ENCODE results near the gene ATP2B3. TPM values are rescaled to one million over a fixed set of nuclear protein-coding genes. Genes with fewer than 3 reads are reported as not detected.

Gene ATP2B3
- total RNA-seq, 1 donor from 2014 or later, result not detected

DNA sequence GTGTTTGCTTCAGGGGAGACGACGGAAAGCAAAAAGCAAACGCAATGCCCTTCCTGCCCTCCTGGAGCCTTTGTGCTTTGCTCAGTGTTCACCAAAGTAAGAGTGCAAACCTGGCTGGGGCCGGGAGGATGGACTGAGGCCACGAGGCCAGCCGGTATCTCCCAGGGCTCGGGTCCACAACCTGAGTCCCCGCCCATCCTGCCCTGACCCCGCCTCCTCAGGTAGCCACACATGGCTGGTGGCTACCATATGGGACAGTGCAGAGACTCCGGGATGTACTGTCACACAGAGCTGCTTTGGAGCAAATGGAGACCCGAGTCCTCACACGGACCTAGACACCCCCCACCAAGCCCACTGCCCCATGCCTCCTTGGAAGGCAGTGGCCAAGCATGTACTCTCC, 4.8 kb downstream of the ATP2B3 start:
- Mint-ChIP-seq H3K4me1 (no peaks in the 10 kb centered on the region), H3K9me3 (no peaks in the 10 kb centered on the region), H3K27ac (no peak overlapping the region), H3K4me3 (no peak overlapping the region), H3K36me3 (ENCODE audit: low read depth) (no peaks in the 10 kb centered on the region), H3K27me3 (peaks cover 11% of the 10 kb centered on the region)
- intact Hi-C loops (cut with micrococcal nuclease), result no loop called here
- no peak for DNase-seq

- H3K27me3 Mint-ChIP-seq, result peaks cover 10% of the 10 kb centered on the region
- no peaks in the 10 kb centered on the region for H3K4me1 Mint-ChIP-seq
- DNase-seq, result no peak
- H3K27ac Mint-ChIP-seq, result no peak overlapping the region
- no peaks in the 10 kb centered on the region for H3K9me3 Mint-ChIP-seq
- intact Hi-C loops (cut with micrococcal nuclease), result no loop called here
- H3K36me3 Mint-ChIP-seq (ENCODE audit: low read depth), result no peaks in the 10 kb centered on the region
- H3K4me3 Mint-ChIP-seq, result no peak overlapping the region
Observed at GRCh38 chrX:153523269-153523668, 5.8 kb downstream of the ATP2B3 start.

- no peaks in the 10 kb centered on the region for H3K9me3 Mint-ChIP-seq
- intact Hi-C loops (cut with micrococcal nuclease), result no loop called here
- no peaks in the 10 kb centered on the region for H3K4me1 Mint-ChIP-seq
- no peak overlapping the region for H3K27ac Mint-ChIP-seq
- no peak overlapping the region for H3K4me3 Mint-ChIP-seq
- peaks cover 3% of the 10 kb centered on the region for H3K27me3 Mint-ChIP-seq
- DNase-seq, result no peak
- no peaks in the 10 kb centered on the region for H3K36me3 Mint-ChIP-seq (ENCODE audit: low read depth)
Observed at GRCh38 chrX:153524234-153524633, 6.8 kb downstream of the ATP2B3 start.

- peaks cover 2% of the 10 kb centered on the region for H3K27me3 Mint-ChIP-seq
- no peak for DNase-seq
- no peaks in the 10 kb centered on the region for H3K36me3 Mint-ChIP-seq (ENCODE audit: low read depth)
- intact Hi-C loops (cut with micrococcal nuclease), result no loop called here
- H3K4me1 Mint-ChIP-seq, result no peaks in the 10 kb centered on the region
- no peak overlapping the region for H3K27ac Mint-ChIP-seq
- no peaks in the 10 kb centered on the region for H3K9me3 Mint-ChIP-seq
- H3K4me3 Mint-ChIP-seq, result no peak overlapping the region
Observed at GRCh38 chrX:153525451-153525850, 8.0 kb downstream of the ATP2B3 start.

- intact Hi-C loops (cut with micrococcal nuclease), result no loop called here
- no peak overlapping the region for H3K27ac Mint-ChIP-seq
- no peak for DNase-seq
- H3K4me1 Mint-ChIP-seq, result no peaks in the 10 kb centered on the region
- H3K4me3 Mint-ChIP-seq, result no peak overlapping the region
- no peaks in the 10 kb centered on the region for H3K36me3 Mint-ChIP-seq (ENCODE audit: low read depth)
- no peaks in the 10 kb centered on the region for H3K9me3 Mint-ChIP-seq
- H3K27me3 Mint-ChIP-seq, result peaks cover 2% of the 10 kb centered on the region
Observed at GRCh38 chrX:153526042-153526441, 8.6 kb downstream of the ATP2B3 start.

DNA sequence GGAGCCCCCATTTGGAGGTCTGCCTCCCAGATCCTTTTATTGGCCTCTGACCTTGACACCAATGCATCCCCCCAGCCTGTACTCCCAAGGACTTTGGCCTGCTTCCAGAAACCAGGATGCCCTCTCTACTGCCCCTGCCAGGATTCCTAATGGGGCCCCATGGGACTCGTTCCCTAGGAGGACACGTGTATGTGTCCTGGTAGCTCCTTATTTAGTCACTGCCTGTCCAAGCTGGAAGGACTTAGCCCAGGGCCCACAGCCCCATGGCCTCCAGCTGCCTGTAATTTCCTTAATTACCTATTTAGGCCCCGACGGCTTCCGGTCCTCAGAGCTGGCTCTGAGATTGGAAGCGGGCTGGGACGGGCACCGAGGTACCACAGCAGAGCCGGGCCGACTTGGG, 9.4 kb downstream of the ATP2B3 start:
- H3K9me3 Mint-ChIP-seq, result no peaks in the 10 kb centered on the region
- no peak for DNase-seq
- intact Hi-C loops (cut with micrococcal nuclease), result no loop called here
- H3K4me1 Mint-ChIP-seq, result no peaks in the 10 kb centered on the region
- peaks cover 2% of the 10 kb centered on the region for H3K27me3 Mint-ChIP-seq
- no peak overlapping the region for H3K4me3 Mint-ChIP-seq
- no peaks in the 10 kb centered on the region for H3K36me3 Mint-ChIP-seq (ENCODE audit: low read depth)
- no peak overlapping the region for H3K27ac Mint-ChIP-seq

GRCh38 chrX:153527208-153527607, 9.8 kb downstream of the ATP2B3 start:
- H3K9me3 Mint-ChIP-seq, result no peaks in the 10 kb centered on the region
- peaks cover 2% of the 10 kb centered on the region for H3K27me3 Mint-ChIP-seq
- H3K4me3 Mint-ChIP-seq, result no peak overlapping the region
- no peaks in the 10 kb centered on the region for H3K36me3 Mint-ChIP-seq (ENCODE audit: low read depth)
- intact Hi-C loops (cut with micrococcal nuclease), result no loop called here
- no peak overlapping the region for H3K27ac Mint-ChIP-seq
- DNase-seq, result no peak
- no peaks in the 10 kb centered on the region for H3K4me1 Mint-ChIP-seq

- Mint-ChIP-seq H3K36me3 (ENCODE audit: low read depth) (no peaks in the 10 kb centered on the region), H3K27me3 (no peaks in the 10 kb centered on the region), H3K9me3 (no peaks in the 10 kb centered on the region), H3K4me1 (no peaks in the 10 kb centered on the region), H3K4me3 (no peak overlapping the region), H3K27ac (no peak overlapping the region)
- DNase-seq, result no peak
- intact Hi-C loops (cut with micrococcal nuclease), result no loop called here
Observed at GRCh38 chrX:153530411-153531129, 13.1 kb downstream of the ATP2B3 start.

- Mint-ChIP-seq H3K9me3 (no peaks in the 10 kb centered on the region), H3K27me3 (no peaks in the 10 kb centered on the region), H3K4me3 (no peak overlapping the region), H3K27ac (no peak overlapping the region), H3K4me1 (no peaks in the 10 kb centered on the region), H3K36me3 (ENCODE audit: low read depth) (no peaks in the 10 kb centered on the region)
- no peak for DNase-seq
- intact Hi-C loops (cut with micrococcal nuclease), result no loop called here
Observed at GRCh38 chrX:153533091-153533490, 15.6 kb downstream of the ATP2B3 start.

- H3K4me3 Mint-ChIP-seq, result no peak overlapping the region
- no peak for DNase-seq
- no peaks in the 10 kb centered on the region for H3K4me1 Mint-ChIP-seq
- H3K36me3 Mint-ChIP-seq (ENCODE audit: low read depth), result no peaks in the 10 kb centered on the region
- intact Hi-C loops (cut with micrococcal nuclease), result loop anchor here (5.0 kb wide), 1 partner anchor 130 kb away; no protein-coding TSS in a partner anchor
- H3K27ac Mint-ChIP-seq, result no peak overlapping the region
- H3K27me3 Mint-ChIP-seq, result no peaks in the 10 kb centered on the region
- H3K9me3 Mint-ChIP-seq, result no peaks in the 10 kb centered on the region
Observed at GRCh38 chrX:153537080-153537479, 19.6 kb downstream of the ATP2B3 start.

- Mint-ChIP-seq H3K36me3 (ENCODE audit: low read depth) (no peaks in the 10 kb centered on the region), H3K27me3 (no peaks in the 10 kb centered on the region), H3K27ac (no peak overlapping the region), H3K4me1 (no peaks in the 10 kb centered on the region), H3K4me3 (no peak overlapping the region), H3K9me3 (no peaks in the 10 kb centered on the region)
- intact Hi-C loops (cut with micrococcal nuclease), result loop anchor here (5.0 kb wide), 1 partner anchor 130 kb away; no protein-coding TSS in a partner anchor
- DNase-seq, result no peak
Observed at GRCh38 chrX:153537526-153538295, 20.3 kb downstream of the ATP2B3 start.

- DNase-seq, result no peak
- Mint-ChIP-seq H3K4me1 (no peaks in the 10 kb centered on the region), H3K27me3 (no peaks in the 10 kb centered on the region), H3K9me3 (no peaks in the 10 kb centered on the region), H3K4me3 (no peak overlapping the region), H3K27ac (no peak overlapping the region), H3K36me3 (ENCODE audit: low read depth) (no peaks in the 10 kb centered on the region)
- intact Hi-C loops (cut with micrococcal nuclease), result loop anchor here (5.0 kb wide), 1 partner anchor 129 kb away; no protein-coding TSS in a partner anchor
Observed at GRCh38 chrX:153538424-153538823, 21.0 kb downstream of the ATP2B3 start.

DNA sequence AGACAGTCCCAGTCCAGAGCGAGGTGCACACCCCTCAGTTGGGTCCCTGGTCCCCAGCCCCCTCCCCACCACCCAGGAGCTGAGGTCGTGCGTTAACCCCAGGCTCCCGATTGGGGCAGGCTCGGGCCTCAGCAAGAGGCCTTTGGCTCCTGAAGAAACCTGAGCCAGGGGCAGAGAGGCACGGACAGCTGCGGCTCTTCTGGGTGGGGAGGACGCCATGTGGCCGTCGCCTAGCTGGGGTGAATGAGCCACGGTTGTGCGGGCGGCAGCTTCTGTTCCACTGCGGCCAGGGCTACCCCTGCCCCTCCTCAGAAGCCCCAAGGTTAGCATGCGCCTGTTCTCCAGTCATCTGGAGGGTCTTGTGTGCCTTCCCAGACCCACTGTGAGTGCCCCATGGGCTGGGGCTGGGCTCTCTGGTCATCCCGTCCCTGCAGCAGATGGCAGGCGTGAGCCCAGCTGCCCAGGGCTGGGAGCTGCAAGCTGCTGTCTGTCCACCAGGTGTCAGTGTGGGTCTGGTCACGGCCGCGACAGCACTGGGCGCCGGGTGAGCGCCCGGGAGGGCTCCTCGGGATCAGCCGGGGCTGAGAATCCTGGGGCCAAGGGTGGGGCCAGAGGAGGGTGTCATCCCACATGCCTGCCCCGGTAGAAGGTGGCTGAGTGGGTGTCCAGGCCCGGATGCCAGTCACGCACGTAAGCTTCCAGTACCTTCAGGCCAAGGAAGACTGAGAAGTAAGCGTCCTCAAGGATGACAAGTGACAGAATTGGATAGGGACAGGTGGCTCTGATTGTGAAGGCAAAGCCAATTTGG, 21.9 kb downstream of the ATP2B3 start:
- Mint-ChIP-seq H3K4me3 (no peak overlapping the region), H3K27ac (no peak overlapping the region), H3K36me3 (ENCODE audit: low read depth) (no peaks in the 10 kb centered on the region), H3K9me3 (no peaks in the 10 kb centered on the region), H3K27me3 (no peaks in the 10 kb centered on the region), H3K4me1 (no peaks in the 10 kb centered on the region)
- DNase-seq, result peak; percentile 87
- intact Hi-C loops (cut with micrococcal nuclease), result loop anchor here (5.0 kb wide), 1 partner anchor 128 kb away; no protein-coding TSS in a partner anchor

GRCh38 chrX:153539979-153540358, 22.5 kb downstream of the ATP2B3 start:
- Mint-ChIP-seq H3K4me1 (no peaks in the 10 kb centered on the region), H3K4me3 (no peak overlapping the region), H3K9me3 (no peaks in the 10 kb centered on the region), H3K27ac (no peak overlapping the region), H3K27me3 (no peaks in the 10 kb centered on the region), H3K36me3 (ENCODE audit: low read depth) (no peaks in the 10 kb centered on the region)
- intact Hi-C loops (cut with micrococcal nuclease), result loop anchor here (5.0 kb wide), 1 partner anchor 127 kb away; no protein-coding TSS in a partner anchor
- DNase-seq, result no peak
